Stimulated activated CD4-positive, alpha-beta T cell treated with anti-CD3 and anti-CD28 coated beads, Interleukin-15, amount 100 ng/mL, for 48 hours (primary cell): ENCODE data around the gene EMX1.

Experiments
- DNase-seq, 2 donors: peaks; one replicate each; pipeline ENCODE4 v3.0.0-alpha.2; 2020; ENCODE audit warnings: low read depth in 2 of 2

The EMX1 gene

GRCh38 chr2:72924353-72925240 lies 7.3 kb downstream of the EMX1 start:
- DNase-seq, result no peak

GRCh38 chr2:72925328-72925943 lies 8.1 kb downstream of the EMX1 start:
- DNase-seq, result no peak

GRCh38 chr2:72926368-72926767 lies 9.0 kb downstream of the EMX1 start:
- no peak for DNase-seq

GRCh38 chr2:72926811-72927465 lies 9.6 kb downstream of the EMX1 start:
- no peak for DNase-seq

- no peak for DNase-seq
These were observed 10.6 kb downstream of the EMX1 start for GRCh38 chr2:72927619-72928550.

GRCh38 chr2:72929010-72929409 lies 11.7 kb downstream of the EMX1 start:
- DNase-seq, result no peak

GRCh38 chr2:72931280-72931910 lies 14.1 kb downstream of the EMX1 start:
- DNase-seq, result no peak

GRCh38 chr2:72932045-72932740 lies 14.9 kb downstream of the EMX1 start:
- no peak for DNase-seq

- no peak for DNase-seq
These were observed 15.5 kb downstream of the EMX1 start for GRCh38 chr2:72932805-72933204.

GRCh38 chr2:72933207-72933606 lies 15.9 kb downstream of the EMX1 start:
- DNase-seq, result no peak

GRCh38 chr2:72933646-72934151 lies 16.4 kb downstream of the EMX1 start:
- DNase-seq, result no peak

- no peak for DNase-seq
These were observed 17.6 kb downstream of the EMX1 start for GRCh38 chr2:72934683-72935610.

GRCh38 chr2:72935611-72935957 lies 18.3 kb downstream of the EMX1 start:
- DNase-seq, result no peak

- DNase-seq, result no peak
These were observed 19.5 kb downstream of the EMX1 start for GRCh38 chr2:72936660-72937355.

- no peak for DNase-seq
These were observed 20.0 kb downstream of the EMX1 start for GRCh38 chr2:72937356-72937669.

- DNase-seq, result no peak
These were observed 21.1 kb downstream of the EMX1 start for GRCh38 chr2:72938455-72938854.

GRCh38 chr2:72940361-72940760 lies 23.0 kb downstream of the EMX1 start:
- DNase-seq, result no peak

GRCh38 chr2:72940786-72941185 lies 23.5 kb downstream of the EMX1 start:
- no peak for DNase-seq

- DNase-seq, result no peak
These were observed 25.0 kb downstream of the EMX1 start for GRCh38 chr2:72942293-72942692.
